GM19455 (cell line): ENCODE measurements around the gene AARS1.
"Not testable (repeated sequence)": the region's sequence is repeated elsewhere in the genome, so short reads cannot be mapped to it uniquely, and the experiment has no call there.

Experiments
- ATAC-seq: cut with Tn5 transposase; IDR thresholded peaks from one replicate; pipeline ENCODE4 v1.9.1; 2021; ENCODE audit not compliant: unreplicated experiment

Gene AARS1

GRCh38 chr16:70289229-70290094, at the start of gene AARS1:
Gene AARS1 (minus strand): TSS chr16:70289506. CDS start chr16:70282763, 6,743 bp downstream.
- ATAC-seq, result peak; percentile 96

- ATAC-seq, result no peak
Measured at GRCh38 chr16:70337814-70338213, 48.5 kb upstream of the AARS1 start.

- not testable (repeated sequence) for ATAC-seq
Measured at GRCh38 chr16:70332728-70333127, 43.4 kb upstream of the AARS1 start.

GRCh38 chr16:70331588-70332358, 42.5 kb upstream of the AARS1 start:
- ATAC-seq, result no peak

GRCh38 chr16:70331091-70331490, 41.8 kb upstream of the AARS1 start:
- ATAC-seq, result no peak

- no peak for ATAC-seq
Measured at GRCh38 chr16:70324998-70325747, 35.9 kb upstream of the AARS1 start.

GRCh38 chr16:70320121-70320520, 30.8 kb upstream of the AARS1 start:
- no peak for ATAC-seq

GRCh38 chr16:70307726-70308125, 18.4 kb upstream of the AARS1 start:
- ATAC-seq, result not testable (repeated sequence)

GRCh38 chr16:70306880-70307279, 17.6 kb upstream of the AARS1 start:
- no peak for ATAC-seq

- ATAC-seq, result no peak
Measured at GRCh38 chr16:70304892-70305448, 15.7 kb upstream of the AARS1 start.

- no peak for ATAC-seq
Measured at GRCh38 chr16:70302745-70303144, 13.4 kb upstream of the AARS1 start.

GRCh38 chr16:70301121-70301520, 11.8 kb upstream of the AARS1 start:
- ATAC-seq, result no peak

GRCh38 chr16:70298988-70299938, 10.0 kb upstream of the AARS1 start, which contains the start of gene DDX19B:
Gene DDX19B (plus strand): TSS chr16:70299186. CDS start chr16:70299298, 112 bp downstream.
- ATAC-seq, result peak; percentile 69

GRCh38 chr16:70295634-70296033, 6.3 kb upstream of the AARS1 start:
- ATAC-seq, result no peak

GRCh38 chr16:70294385-70295025, 5.2 kb upstream of the AARS1 start:
- ATAC-seq, result no peak

GRCh38 chr16:70292148-70292547, 2.8 kb upstream of the AARS1 start:
- not testable (repeated sequence) for ATAC-seq

GRCh38 chr16:70290949-70291519, 1.7 kb upstream of the AARS1 start:
- ATAC-seq, result no peak

GRCh38 chr16:70287304-70287971, 1.9 kb downstream of the AARS1 start:
- not testable (repeated sequence) for ATAC-seq
